Measurements from ENCODE around the gene ECHDC1. TPM values are rescaled to one million over a fixed set of nuclear protein-coding genes. Genes with fewer than 3 reads are reported as not detected.

ECHDC1 gene
- total RNA-seq, 1 donor from 2014 or later, result 66.3 TPM

DNA sequence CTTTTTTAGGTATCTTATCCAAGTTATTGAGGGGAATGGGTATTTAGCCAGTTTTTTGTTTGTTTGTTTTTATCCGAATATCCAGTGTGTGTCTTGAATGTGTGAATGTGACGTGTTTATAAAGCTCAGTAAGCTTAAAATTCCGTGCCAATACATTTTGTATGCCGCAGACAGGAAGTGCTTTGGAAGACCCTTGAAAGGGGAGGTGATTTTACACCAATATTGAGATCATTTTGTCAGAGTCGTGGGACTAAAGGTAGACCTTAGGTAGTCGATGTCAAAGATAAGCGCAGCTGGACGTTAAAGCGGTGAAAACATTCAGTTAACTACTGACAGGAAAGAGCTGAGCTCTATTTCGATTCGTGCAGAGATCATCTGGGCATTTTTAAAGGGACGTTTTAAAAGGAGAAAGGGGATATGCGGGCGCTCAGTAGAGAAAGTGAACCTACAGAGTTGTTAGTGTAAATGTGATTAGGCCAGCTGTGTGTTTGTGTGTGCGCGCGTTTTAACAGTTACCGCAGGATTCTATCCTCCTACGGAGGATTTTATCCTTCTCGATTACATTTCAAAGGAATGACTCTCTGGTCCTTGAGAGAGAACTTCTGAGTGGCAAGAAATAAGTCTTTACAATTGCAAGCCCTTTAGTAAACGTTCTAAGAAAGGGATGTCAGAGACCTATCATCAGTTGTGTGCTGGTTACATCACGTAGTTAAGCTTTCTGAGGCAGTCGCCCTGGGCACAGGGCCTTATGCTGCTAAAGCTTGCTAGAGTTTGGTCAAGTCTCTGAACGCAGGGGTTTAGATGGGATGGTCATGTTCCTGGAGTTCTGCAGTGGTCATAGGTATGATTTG is 625 bp upstream of the ECHDC1 start:
- no peak for DNase-seq (ENCODE audit: low read depth)
- Histone ChIP-seq H3K4me3 (ENCODE audit: low read depth, low read length) (peak overlapping the region; percentile 61), H3K36me3 (ENCODE audit: control insufficient read depth, insufficient read depth, low read length) (no peaks in the 10 kb centered on the region), H3K27me3 (ENCODE audit: control insufficient read depth, insufficient read depth, low read length) (no peaks in the 10 kb centered on the region)
- TF ChIP-seq, protein P1, sequence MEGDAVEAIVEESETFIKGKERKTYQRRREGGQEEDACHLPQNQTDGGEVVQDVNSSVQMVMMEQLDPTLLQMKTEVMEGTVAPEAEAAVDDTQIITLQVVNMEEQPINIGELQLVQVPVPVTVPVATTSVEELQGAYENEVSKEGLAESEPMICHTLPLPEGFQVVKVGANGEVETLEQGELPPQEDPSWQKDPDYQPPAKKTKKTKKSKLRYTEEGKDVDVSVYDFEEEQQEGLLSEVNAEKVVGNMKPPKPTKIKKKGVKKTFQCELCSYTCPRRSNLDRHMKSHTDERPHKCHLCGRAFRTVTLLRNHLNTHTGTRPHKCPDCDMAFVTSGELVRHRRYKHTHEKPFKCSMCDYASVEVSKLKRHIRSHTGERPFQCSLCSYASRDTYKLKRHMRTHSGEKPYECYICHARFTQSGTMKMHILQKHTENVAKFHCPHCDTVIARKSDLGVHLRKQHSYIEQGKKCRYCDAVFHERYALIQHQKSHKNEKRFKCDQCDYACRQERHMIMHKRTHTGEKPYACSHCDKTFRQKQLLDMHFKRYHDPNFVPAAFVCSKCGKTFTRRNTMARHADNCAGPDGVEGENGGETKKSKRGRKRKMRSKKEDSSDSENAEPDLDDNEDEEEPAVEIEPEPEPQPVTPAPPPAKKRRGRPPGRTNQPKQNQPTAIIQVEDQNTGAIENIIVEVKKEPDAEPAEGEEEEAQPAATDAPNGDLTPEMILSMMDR (IDR thresholded peaks at IDR 0.05; ENCODE audit: insufficient read depth, low read length, poor library complexity, severe bottlenecking), result no peak

GRCh38 chr6:127342296-127342945 is 988 bp downstream of the ECHDC1 start:
- no peak for DNase-seq (ENCODE audit: low read depth)
- TF ChIP-seq, protein P1 (IDR thresholded peaks at IDR 0.05; ENCODE audit: insufficient read depth, low read length, poor library complexity, severe bottlenecking), result no peak

GRCh38 chr6:127341471-127342202 is 1.8 kb downstream of the ECHDC1 start:
- DNase-seq (ENCODE audit: low read depth), result no peak
- no peaks in the 10 kb centered on the region for H3K27me3 ChIP-seq (ENCODE audit: control insufficient read depth, insufficient read depth, low read length)
- H3K4me3 ChIP-seq (ENCODE audit: low read depth, low read length), result peak overlapping the region; percentile 61
- TF ChIP-seq, protein P1 (IDR thresholded peaks at IDR 0.05; ENCODE audit: insufficient read depth, low read length, poor library complexity, severe bottlenecking), result no peak
- no peaks in the 10 kb centered on the region for H3K36me3 ChIP-seq (ENCODE audit: control insufficient read depth, insufficient read depth, low read length)

More at GRCh38 chr6:127342296-127342945, 988 bp downstream of the ECHDC1 start:
- no peaks in the 10 kb centered on the region for H3K36me3 ChIP-seq (ENCODE audit: control insufficient read depth, insufficient read depth, low read length)
- peak overlapping the region; percentile 61 for H3K4me3 ChIP-seq (ENCODE audit: low read depth, low read length)
- H3K27me3 ChIP-seq (ENCODE audit: control insufficient read depth, insufficient read depth, low read length), result no peaks in the 10 kb centered on the region

DNA sequence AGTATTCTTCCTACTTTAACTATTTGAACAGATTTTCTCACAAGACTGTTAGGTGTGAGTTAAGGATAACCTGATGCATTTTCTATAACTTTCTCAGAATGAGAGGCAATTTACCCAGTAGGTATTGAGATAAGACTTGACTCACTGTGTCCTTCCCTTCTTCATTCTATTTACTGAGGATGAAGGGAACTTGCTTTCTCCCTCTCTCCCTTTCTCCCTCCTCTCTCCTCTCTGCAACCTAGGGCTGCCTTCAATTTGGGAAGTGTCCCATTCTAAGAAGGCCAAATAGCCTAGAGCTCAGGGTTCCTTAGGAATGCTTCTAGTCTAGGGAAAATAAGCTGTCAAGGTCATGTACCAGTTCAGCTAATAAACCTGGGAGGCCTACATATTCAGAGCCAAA is 3.2 kb downstream of the ECHDC1 start:
- DNase-seq (ENCODE audit: low read depth), result no peak
- Histone ChIP-seq H3K4me3 (ENCODE audit: low read depth, low read length) (no peak overlapping the region), H3K27me3 (ENCODE audit: control insufficient read depth, insufficient read depth, low read length) (no peaks in the 10 kb centered on the region), H3K36me3 (ENCODE audit: control insufficient read depth, insufficient read depth, low read length) (no peaks in the 10 kb centered on the region)
- TF ChIP-seq, protein P1 (IDR thresholded peaks at IDR 0.05; ENCODE audit: insufficient read depth, low read length, poor library complexity, severe bottlenecking), result no peak

DNA sequence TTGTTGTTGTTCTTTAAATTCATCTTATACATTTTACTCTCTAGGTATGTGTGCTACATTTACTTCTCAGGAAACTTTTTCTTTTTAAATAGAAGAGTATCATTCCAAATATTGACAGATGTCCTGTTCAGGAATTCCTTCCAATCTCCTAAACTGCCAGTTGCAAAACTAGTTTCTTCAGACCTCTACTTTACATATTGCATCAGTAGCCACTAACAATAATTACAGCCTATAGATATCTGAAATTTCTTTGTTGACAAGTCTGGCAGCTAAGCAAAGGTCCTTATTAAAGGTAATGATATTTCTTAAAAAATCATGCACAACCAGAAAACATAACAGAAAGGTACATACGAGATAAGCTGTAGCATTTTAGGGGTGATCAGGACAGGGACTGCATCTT is 4.5 kb downstream of the ECHDC1 start:
- Histone ChIP-seq H3K4me3 (ENCODE audit: low read depth, low read length) (no peak overlapping the region), H3K36me3 (ENCODE audit: control insufficient read depth, insufficient read depth, low read length) (no peaks in the 10 kb centered on the region), H3K27me3 (ENCODE audit: control insufficient read depth, insufficient read depth, low read length) (no peaks in the 10 kb centered on the region)
- TF ChIP-seq, protein P1 (IDR thresholded peaks at IDR 0.05; ENCODE audit: insufficient read depth, low read length, poor library complexity, severe bottlenecking), result no peak
- DNase-seq (ENCODE audit: low read depth), result no peak

Measured in kidney epithelial cell (primary cell).